AG09309 (cell line): ENCODE measurements around the gene KIF1B.
"Not testable (repeated sequence)": the region's sequence is repeated elsewhere in the genome, so short reads cannot be mapped to it uniquely, and the experiment has no call there.

Source experiments
- DNase-seq: peaks from one replicate; pipeline ENCODE4 v3.0.0-alpha.2; 2010; ENCODE audit warnings: low read depth
- H3K4me3 ChIP-seq: 2 replicates; pipeline ENCODE4 v1.5.1; 2011; ENCODE audit warnings: mild to moderate bottlenecking, low read depth, low read length, moderate library complexity; ENCODE audit not compliant: control insufficient read depth
- TF ChIP-seq, protein P1 (sequence below): IDR thresholded peaks from 2 replicates; pipeline ENCODE4 v1.5.1; 2011; ENCODE audit warnings: mild to moderate bottlenecking, low read depth, low read length, inconsistent platforms; ENCODE audit not compliant: insufficient read depth, control insufficient read depth; ENCODE audit errors: missing control alignments

The KIF1B gene

DNA sequence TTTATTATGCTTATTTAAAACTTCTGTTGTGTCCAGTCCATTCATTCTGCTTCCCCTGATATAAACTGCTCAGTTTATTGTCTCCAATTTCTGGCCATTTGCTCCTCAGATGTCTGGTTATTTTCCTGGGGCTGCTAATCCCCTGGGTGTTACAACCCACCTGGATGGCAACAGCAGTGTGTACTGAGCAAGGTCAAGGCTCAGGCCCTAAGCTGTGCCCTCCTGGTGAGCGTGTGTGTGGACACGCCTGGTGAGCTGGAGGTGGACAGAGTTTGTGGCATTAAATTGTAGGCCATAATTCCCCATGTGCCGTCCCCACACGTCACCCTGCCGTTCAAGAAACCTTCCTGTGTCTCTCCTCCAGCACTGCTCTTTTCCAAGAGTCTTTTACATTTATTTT, 18.1 kb upstream of the KIF1B start:
- TF ChIP-seq, protein P1, sequence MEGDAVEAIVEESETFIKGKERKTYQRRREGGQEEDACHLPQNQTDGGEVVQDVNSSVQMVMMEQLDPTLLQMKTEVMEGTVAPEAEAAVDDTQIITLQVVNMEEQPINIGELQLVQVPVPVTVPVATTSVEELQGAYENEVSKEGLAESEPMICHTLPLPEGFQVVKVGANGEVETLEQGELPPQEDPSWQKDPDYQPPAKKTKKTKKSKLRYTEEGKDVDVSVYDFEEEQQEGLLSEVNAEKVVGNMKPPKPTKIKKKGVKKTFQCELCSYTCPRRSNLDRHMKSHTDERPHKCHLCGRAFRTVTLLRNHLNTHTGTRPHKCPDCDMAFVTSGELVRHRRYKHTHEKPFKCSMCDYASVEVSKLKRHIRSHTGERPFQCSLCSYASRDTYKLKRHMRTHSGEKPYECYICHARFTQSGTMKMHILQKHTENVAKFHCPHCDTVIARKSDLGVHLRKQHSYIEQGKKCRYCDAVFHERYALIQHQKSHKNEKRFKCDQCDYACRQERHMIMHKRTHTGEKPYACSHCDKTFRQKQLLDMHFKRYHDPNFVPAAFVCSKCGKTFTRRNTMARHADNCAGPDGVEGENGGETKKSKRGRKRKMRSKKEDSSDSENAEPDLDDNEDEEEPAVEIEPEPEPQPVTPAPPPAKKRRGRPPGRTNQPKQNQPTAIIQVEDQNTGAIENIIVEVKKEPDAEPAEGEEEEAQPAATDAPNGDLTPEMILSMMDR, result no peak
- no peak for DNase-seq
- H3K4me3 ChIP-seq, result no peak overlapping the region

GRCh38 chr1:10193288-10193687, 17.1 kb upstream of the KIF1B start:
- TF ChIP-seq, protein P1, result no peak
- DNase-seq, result no peak
- H3K4me3 ChIP-seq, result no peak overlapping the region

- H3K4me3 ChIP-seq, result no peak overlapping the region
- TF ChIP-seq, protein P1, result no peak
- DNase-seq, result no peak
Observed at GRCh38 chr1:10195570-10195969, 14.8 kb upstream of the KIF1B start.

- no peak for DNase-seq
- no peak overlapping the region for H3K4me3 ChIP-seq
- TF ChIP-seq, protein P1, result no peak
Observed at GRCh38 chr1:10196976-10197375, 13.4 kb upstream of the KIF1B start.

DNA sequence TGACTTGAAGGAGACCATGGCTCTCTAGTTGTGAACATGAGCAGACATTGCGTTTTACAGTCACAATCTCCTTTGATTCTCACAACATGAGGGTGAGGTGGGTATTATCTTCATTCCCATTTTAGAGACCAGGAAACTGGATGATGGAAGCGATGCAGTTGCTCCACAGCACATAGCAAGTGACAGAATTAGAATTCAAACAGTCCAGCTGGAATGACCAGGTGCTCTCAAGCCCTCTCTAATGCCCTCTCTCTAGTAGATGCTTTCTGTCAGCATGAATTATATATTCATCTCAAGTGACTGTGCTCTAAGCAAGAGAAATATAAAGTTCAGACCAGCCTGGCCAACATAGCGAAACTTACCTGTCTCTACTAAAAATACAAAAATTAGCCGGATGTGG, 9.8 kb upstream of the KIF1B start:
- DNase-seq, result no peak
- TF ChIP-seq, protein P1, result no peak
- no peak overlapping the region for H3K4me3 ChIP-seq

DNA sequence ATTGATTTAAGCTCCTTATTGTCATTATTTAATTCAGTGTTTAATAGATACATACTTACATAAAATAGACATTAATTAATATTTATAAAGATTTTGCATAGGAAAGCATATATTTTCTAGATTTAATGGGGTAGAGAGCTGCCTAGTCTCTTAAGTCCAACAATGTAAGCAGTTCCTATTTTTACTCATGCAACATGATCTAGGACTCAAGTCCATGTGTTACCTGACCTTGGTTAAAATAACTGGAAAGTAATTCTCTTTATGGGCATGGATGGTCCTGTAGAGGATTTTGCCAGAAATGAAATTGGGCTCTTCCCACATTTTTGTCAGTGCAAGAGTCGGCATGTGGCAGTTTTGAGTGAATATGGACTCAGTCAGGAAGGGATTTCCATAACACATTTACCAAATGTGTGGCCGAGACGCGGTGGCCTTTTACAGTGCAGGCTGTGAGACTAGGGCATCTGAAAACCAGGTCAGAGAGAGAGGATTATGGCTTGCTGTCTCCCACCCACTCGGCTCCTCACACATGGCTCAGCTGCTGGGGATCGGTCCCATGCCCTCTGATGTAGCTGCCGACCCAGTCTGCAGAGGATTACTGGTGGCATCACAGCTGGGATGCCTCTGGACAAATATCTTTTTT, 6.2 kb upstream of the KIF1B start:
- H3K4me3 ChIP-seq, result no peak overlapping the region
- TF ChIP-seq, protein P1, result no peak
- no peak for DNase-seq

DNA sequence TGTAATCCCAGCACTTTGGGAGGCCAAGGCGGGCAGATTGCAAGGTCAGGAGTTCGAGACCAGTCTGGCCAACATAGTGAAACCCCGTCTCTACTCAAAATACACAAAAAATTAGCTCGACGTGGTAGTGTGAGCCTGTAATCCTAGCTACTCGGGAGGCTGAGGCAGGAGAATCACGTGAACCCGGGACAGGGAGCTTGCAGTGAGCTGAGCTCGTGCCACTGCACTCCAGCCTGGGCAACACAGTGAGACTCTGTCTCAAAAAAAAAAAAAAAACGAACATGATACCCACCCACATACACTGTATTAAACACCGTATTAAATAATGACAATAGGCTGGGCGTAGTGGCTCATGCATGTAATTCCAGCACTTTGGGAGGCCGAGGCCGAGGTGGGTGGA, 5.2 kb upstream of the KIF1B start:
- DNase-seq, H3K4me3 ChIP-seq: not testable (repeated sequence)
